GM21526 (cell line): ENCODE data around the gene CD40.

Experiments used
- ATAC-seq: cut with Tn5 transposase; IDR thresholded peaks from one replicate; pipeline ENCODE4 v1.9.1; 2021; ENCODE audit warnings: moderate library complexity; ENCODE audit not compliant: unreplicated experiment, low FRiP score

CD40 gene

GRCh38 chr20:46169245-46170171 lies 51.4 kb downstream of the CD40 start:
- ATAC-seq, result no peak

DNA sequence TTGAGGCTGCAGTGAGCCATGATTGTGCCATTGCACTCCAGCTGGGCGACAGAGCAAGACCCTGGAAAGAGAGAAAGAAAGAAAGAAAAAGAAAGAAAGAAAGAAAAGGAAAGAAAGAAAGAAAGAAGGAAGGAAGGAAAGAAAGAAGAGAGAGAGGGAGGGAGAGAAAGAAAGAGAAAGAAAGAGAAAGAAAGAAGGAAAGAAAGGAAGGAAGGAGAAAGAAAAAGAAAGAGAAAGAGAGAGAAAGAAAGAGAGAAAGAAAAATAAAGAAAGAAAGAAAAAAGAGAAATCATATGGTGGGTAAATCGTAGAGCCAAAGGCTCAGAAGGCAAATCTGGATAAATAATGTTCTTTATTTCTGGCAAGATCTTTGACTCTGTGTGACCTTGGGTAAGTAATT lies 53.4 kb downstream of the CD40 start:
- no peak for ATAC-seq

DNA sequence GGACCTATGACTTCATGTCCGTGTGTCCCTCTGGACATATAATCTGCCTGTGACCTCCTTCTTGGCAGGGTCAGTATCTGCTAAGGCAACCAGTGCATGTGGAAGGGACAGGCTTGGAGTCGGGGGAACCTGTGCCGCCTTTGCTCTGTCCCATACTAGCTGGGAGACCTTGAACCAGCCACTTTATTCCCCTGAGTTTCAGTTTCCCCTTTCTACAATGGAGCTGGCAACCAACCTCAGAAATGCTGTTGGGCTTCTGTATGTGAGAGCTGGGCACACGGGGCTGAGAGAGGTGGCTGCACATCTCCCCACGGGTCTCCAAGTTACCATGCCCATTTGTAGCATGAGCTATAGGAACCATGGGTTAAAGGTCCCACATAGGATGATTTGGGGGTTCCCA lies 53.8 kb downstream of the CD40 start:
- ATAC-seq, result no peak

- ATAC-seq, result no peak
These were observed 54.3 kb downstream of the CD40 start for GRCh38 chr20:46172455-46172854.

DNA sequence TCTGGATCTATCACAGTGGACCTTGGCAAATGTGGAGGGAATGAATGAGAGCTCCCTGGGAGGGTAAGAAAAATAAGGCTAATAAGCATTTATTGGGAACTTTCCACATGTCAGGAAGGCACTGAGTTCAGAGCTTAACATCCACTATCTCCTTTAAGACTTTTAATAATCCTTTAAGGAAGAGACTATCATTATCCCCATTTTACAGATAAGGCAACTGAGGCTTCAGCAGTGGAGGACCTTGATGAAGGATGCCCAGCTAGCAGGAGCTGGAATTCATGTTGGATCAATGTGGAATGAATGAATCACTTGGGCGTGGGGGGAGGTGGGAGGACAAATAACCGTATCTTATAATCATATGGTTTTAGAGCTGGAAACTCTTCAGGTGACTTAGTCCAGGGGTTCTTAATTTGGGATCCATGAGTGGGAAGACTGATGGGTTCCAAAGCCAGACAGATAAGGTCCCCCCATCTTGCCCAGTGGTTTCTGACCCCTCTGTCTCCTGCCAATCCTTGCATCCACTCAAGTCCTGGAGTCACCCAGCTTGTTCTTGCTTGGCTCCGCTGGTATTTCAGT lies 54.9 kb downstream of the CD40 start:
- no peak for ATAC-seq

DNA sequence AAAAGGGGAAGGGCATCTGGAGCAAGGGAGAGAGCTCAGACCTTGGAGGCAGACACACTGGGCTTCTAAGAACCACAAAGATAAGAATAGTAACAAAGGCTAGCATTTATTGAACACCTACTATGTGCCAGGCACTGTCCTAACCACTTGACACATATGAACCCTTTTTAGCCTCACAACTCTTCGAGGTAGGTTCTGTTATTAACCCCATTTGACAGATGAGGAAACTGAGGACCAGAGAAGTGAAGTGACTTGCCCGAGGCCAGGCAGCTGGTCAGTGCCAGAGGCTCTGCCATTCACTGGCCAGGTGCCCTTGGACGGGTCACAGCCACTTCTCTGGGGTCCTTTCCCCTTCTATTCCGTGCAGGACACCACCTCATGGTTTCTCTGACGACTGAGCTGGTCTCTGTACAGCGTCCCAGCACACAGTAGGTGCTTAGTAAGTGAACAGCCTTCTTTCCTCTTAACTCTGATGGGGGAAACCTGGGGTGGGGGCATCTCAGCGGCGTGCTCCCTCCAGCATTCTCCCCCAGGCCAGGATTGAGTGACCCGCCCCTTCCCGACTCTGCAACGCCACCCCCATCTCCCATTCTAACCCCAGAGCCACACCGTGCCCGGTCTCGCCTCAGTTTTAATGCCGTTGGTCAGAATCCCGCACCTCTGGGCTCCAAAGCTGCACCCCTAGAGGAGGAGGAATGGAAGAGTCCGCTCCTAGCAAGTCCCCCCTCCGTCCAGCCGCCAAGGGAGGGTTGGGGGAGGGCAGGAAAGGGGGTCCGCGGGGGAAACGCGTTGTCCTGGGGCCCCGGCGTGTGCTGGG lies 55.7 kb downstream of the CD40 start:
- ATAC-seq, result no peak

- ATAC-seq, result no peak
These were observed 56.5 kb downstream of the CD40 start for GRCh38 chr20:46174469-46175126.

DNA sequence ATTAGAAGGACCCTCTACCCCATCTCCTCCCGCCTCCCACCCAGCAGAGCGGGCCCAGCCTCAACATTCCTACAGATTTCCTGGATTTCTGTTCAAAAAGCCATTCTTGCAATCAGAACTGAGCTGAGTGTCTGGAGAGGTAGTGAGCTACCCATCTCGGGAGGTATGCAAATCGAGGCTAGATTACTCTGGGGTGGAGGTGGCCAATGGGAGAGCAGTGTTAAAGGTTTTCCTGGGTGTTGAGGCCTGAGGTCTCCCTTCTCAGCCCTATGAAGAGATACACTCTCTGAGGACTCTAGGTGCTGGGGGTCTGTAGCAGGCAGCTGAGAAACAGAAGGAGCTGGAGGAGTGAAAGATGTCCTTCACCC lies 57.0 kb downstream of the CD40 start:
- no peak for ATAC-seq

DNA sequence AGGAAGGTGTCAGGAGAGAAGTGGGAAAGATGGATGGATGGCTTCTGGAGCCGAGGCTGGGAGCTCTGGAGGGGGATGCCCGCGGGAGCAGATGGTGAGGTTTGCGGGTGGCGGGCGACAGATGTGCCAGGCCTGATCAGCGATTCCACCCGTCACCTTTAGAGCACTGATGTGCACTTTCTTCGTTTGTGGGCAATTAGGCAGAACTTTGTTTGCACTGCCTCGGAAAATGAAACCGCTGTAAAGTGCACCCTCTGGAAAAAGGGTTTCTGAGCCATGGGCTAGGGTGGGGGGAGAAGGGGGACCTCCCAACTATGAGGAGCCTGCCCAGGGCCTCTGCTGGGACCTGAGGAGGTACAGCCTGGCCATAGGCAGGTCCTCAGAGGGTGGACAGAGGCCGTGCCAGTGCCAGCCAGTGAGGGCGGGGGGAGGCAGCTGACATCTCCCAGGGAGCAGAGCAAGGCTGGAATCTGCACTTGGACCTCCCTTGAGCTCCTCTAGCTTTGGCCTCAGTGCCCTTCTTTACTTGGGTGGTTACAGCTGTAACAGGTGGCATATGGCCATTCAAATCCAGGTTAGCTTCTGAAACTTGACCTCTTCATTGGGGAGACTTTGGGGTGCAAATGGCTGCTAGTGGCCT lies 58.7 kb downstream of the CD40 start:
- no peak for ATAC-seq

DNA sequence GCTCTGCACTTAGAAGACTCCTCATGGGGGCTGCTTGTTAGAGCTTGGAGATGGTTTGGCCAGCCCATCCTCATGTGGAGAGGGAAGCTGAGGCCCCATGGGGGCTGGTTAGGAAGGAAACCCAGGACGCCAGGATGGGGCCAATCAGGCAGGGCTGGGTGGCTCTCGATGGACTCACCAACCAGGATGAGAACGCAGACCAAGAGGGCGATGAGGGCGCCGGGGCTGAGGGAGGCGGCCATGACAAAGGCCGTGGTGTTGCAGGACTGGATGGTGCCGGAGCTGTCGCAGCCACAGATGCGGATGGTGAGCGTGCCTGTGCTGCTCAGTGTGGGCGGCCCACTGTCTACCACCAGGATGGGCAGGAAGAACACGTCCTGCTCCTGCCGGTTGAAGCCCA lies 59.7 kb downstream of the CD40 start:
- ATAC-seq, result no peak

DNA sequence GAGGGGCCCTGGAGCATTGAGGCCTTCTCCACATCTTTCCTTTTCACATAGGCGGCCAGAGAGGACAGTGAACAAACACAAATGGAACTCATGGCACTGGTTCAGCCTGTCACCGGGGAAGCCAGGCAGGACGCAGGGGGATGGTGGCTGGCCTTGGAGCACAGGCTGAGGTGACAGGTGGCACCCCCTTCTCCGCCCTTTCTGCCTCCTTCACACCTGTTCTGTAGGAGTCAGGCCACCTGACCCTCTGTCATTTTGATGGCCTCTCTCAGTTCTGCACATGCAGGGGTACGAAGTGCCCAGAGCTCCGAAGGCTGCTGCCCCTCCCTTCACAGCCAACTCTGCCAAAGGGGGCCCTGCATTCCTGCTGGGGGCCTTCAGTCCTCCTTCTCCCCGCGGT lies 60.8 kb downstream of the CD40 start:
- ATAC-seq, result no peak
